Measurements from ENCODE around the gene KCNIP4. TPM values are rescaled to one million over a fixed set of nuclear protein-coding genes. Genes with fewer than 3 reads are reported as not detected.

The KCNIP4 gene
- total and polyA plus RNA-seq, 11 donors: 0.19 TPM; not detected in 10

DNA sequence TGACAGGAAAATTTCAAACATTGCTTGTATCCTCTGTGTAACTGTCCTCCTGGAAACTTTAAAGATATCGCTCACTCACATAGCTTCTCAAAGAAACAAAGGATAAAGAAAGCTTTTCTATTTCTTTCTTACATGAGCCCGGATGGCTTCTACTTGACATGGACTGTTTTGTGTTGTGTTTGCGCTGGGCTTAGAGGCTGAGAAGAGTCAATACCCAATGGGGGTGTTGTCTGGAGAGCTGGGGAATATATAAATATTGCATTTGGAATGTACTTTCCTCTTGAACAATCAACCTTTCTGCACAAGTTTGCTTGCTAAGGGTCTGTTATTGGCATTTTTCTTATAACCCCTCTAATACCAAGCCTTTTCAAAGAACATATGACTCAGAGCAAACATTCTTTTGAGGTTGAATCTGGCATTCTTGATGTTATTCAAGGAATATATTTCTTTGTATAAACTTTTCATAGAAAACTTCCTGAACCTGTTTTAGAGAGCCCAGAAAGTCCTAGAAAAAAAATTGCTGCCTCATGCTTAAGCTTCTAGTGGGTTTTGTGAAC is 916.4 kb downstream of the KCNIP4 start:
- TF ChIP-seq, protein P1, sequence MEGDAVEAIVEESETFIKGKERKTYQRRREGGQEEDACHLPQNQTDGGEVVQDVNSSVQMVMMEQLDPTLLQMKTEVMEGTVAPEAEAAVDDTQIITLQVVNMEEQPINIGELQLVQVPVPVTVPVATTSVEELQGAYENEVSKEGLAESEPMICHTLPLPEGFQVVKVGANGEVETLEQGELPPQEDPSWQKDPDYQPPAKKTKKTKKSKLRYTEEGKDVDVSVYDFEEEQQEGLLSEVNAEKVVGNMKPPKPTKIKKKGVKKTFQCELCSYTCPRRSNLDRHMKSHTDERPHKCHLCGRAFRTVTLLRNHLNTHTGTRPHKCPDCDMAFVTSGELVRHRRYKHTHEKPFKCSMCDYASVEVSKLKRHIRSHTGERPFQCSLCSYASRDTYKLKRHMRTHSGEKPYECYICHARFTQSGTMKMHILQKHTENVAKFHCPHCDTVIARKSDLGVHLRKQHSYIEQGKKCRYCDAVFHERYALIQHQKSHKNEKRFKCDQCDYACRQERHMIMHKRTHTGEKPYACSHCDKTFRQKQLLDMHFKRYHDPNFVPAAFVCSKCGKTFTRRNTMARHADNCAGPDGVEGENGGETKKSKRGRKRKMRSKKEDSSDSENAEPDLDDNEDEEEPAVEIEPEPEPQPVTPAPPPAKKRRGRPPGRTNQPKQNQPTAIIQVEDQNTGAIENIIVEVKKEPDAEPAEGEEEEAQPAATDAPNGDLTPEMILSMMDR (IDR thresholded peaks at IDR 0.05): no peak
- no peak for TF ChIP-seq POLR2A (IDR thresholded peaks at IDR 0.05)
- Histone ChIP-seq H3K36me3 (no peaks in the 10 kb centered on the region), H3K27me3 (peaks cover 0 to 3% (median 0%) of the 10 kb centered on the region in 9 donors), H3K4me1 (no peaks in the 10 kb centered on the region), H3K27ac (no peak overlapping the region), H3K4me3 (no peak overlapping the region), H3K9me3 (no peaks in the 10 kb centered on the region)
- DNase-seq (no peak), ATAC-seq (no peak)
- intact Hi-C loops (cut with DNase I): no loop called here
- 79 to 90% (median 86%) methylated on average over 3 of the region's 3 CpGs for WGBS, 4 donors

DNA sequence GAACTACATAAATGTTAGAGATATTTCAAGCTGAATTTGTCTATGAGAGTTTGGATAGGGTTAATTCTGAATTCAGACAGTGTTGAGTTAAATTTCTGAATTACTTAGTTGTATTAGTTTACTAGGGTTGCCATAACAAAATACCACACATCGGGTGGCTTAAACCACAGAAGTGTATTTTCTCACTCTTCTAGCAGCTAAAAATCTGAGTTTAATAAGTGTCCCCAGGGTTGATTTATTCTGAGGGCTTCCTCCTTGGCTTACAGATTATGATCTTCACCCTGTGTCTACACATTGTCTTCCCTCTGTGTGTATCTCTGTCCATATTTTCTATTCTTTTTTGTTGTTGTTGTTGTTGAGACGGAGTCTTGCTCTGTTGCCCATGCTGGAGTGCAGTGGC is 929.8 kb downstream of the KCNIP4 start:
- H3K4me3 ChIP-seq: no peak overlapping the region
- no peak for TF ChIP-seq POLR2A (IDR thresholded peaks at IDR 0.05)
- TF ChIP-seq, protein P1 (IDR thresholded peaks at IDR 0.05): no peak
- no peaks in the 10 kb centered on the region for H3K27me3 ChIP-seq
- H3K36me3 ChIP-seq: no peaks in the 10 kb centered on the region
- ATAC-seq: no peak
- H3K4me1 ChIP-seq: no peaks in the 10 kb centered on the region
- DNase-seq: no peak
- 73 to 91% (median 87%) methylated on average over 2 of the region's 2 CpGs for WGBS, 4 donors
- intact Hi-C loops (cut with DNase I): no loop called here
- H3K9me3 ChIP-seq: peaks cover 0 to 10% (median 0%) of the 10 kb centered on the region in 12 donors
- no peak overlapping the region for H3K27ac ChIP-seq

DNA sequence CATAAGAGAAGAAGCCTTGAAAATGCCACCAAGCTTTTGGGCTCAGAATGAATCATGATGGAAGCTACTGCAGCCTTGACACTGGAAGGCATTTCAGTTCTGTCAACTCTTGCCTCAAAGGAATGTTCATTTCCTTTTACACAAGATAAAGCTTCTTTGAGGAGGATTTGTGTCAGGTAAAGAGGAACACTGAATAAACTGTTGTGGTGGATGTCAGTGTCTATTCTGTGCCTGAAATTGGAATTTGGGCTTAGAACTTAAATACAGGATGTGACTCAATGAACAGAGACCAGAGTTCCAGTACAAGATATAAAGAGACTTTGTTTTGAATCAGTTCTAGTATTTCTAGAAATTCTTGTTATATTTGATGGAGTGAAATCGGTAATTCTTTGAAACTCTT is 935.1 kb downstream of the KCNIP4 start:
- H3K27ac ChIP-seq: no peak overlapping the region
- no peak overlapping the region for H3K4me3 ChIP-seq
- ATAC-seq: no peak
- H3K36me3 ChIP-seq: no peaks in the 10 kb centered on the region
- TF ChIP-seq, protein P1 (IDR thresholded peaks at IDR 0.05): no peak
- no peak for TF ChIP-seq POLR2A (IDR thresholded peaks at IDR 0.05)
- intact Hi-C loops (cut with DNase I): no loop called here
- no peaks in the 10 kb centered on the region for H3K9me3 ChIP-seq
- no peak for DNase-seq
- no peaks in the 10 kb centered on the region for H3K27me3 ChIP-seq
- H3K4me1 ChIP-seq: no peaks in the 10 kb centered on the region
- WGBS, 4 donors: 81 to 95% (median 86%) methylated on average over 1 of the region's 1 CpG

DNA sequence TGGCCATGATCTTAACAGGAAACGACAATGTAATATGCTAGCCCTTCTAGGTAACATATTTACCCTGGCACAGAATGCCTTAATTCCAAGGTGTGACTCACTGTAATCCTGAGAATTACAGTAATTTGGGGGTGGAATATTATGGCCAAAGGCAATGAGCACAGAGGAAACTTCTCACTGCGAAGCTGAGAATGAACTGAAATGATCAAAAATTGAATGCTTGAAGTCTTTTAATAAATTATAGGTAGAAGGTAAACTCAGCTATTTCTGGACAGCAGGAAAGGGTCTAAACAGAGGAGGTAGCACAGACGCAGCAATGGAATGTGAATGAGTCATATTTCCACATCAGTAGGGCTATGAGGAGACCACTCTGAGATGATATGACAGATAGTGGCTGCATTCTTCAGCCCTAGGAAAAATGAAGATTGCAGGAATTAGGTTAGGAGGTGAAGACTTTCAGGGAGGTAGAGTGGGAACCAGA is 935.7 kb downstream of the KCNIP4 start:
- Histone ChIP-seq H3K9me3 (no peaks in the 10 kb centered on the region), H3K4me3 (no peak overlapping the region), H3K27me3 (no peaks in the 10 kb centered on the region), H3K27ac (no peak overlapping the region), H3K36me3 (no peaks in the 10 kb centered on the region), H3K4me1 (no peaks in the 10 kb centered on the region)
- 47 to 59% (median 50%) methylated on average over 3 of the region's 3 CpGs for WGBS, 4 donors
- ATAC-seq (no peak), DNase-seq (no peak)
- intact Hi-C loops (cut with DNase I): no loop called here
- TF ChIP-seq POLR2A (IDR thresholded peaks at IDR 0.05): no peak
- TF ChIP-seq, protein P1 (IDR thresholded peaks at IDR 0.05): no peak

All from heart left ventricle (tissue), 16 donors.